CD4-positive, alpha-beta T cell (primary cell): Measurements from ENCODE around the gene DTNBP1. TPM values are rescaled to one million over a fixed set of nuclear protein-coding genes. Genes with fewer than 3 reads are reported as not detected.

Experiments used
- ATAC-seq: fragments of 200-7000 bp; cut with Tn5 transposase; one replicate; pipeline ENCODE4 v1.10.0; 2022; ENCODE audit warnings: mild to moderate bottlenecking; ENCODE audit not compliant: poor library complexity
- CTCF ChIA-PET: fragments of 350-600 bp; sonication (Branson Sonifier 250); formaldehyde crosslinking; loops from one replicate; lab custom pipeline; 2021; ENCODE audit warnings: antibody characterized with exemption, inconsistent platforms; lab: Charles Lee
- POLR2A ChIA-PET: fragments of 350-600 bp; sonication (Branson Sonifier 250); formaldehyde crosslinking; loops from one replicate; lab custom pipeline; 2021; ENCODE audit warnings: antibody characterized with exemption, inconsistent platforms; lab: Charles Lee
- DNase-seq, 14 experiments: peaks; one replicate each; pipeline ENCODE4 v3.0.0-alpha.2; 2013 to 2020; ENCODE audit warnings: mixed read lengths in 2 of 14
- H3K27ac ChIP-seq, 2 donors: one replicate each; pipeline versions ENCODE4 v1.5.1 to v1.7.0; 2013; ENCODE audit warnings: low read length in 2 of 2, low read depth in 1 of 2, mild to moderate bottlenecking in 1 of 2
- H3K27me3 ChIP-seq, 2 experiments: 1 replicate in 1 of 2; 2 replicates in 1 of 2; pipeline versions ENCODE4 v1.6.1 to v1.7.0; 2013; ENCODE audit warnings: low read length in 2 of 2, control low read depth in 1 of 2, mild to moderate bottlenecking in 1 of 2, moderate library complexity in 1 of 2; ENCODE audit not compliant: insufficient read depth in 2 of 2, control insufficient read depth in 1 of 2
- H3K36me3 ChIP-seq: one replicate; pipeline ENCODE4 v1.6.1; 2013; ENCODE audit warnings: low read length, control low read depth; ENCODE audit not compliant: insufficient read depth
- H3K4me1 ChIP-seq: one replicate; pipeline ENCODE4 v1.6.1; 2013; ENCODE audit warnings: low read length, control low read depth; ENCODE audit not compliant: insufficient read depth
- H3K4me3 ChIP-seq: one replicate; pipeline ENCODE4 v1.5.1; 2013; ENCODE audit warnings: mild to moderate bottlenecking, low read length, moderate library complexity
- H3K9me3 ChIP-seq, 2 experiments: 1 replicate in 1 of 2; 2 replicates in 1 of 2; pipeline versions ENCODE4 v1.6.1 to v1.7.0; 2013; ENCODE audit warnings: low read length in 2 of 2, mild to moderate bottlenecking in 2 of 2, control low read depth in 1 of 2, moderate library complexity in 1 of 2; ENCODE audit not compliant: control insufficient read depth in 1 of 2, insufficient read depth in 1 of 2
- H3K27ac Mint-ChIP-seq: one replicate; pipeline ENCODE4 v1.8.0; 2020; ENCODE audit warnings: mixed read lengths
- H3K27me3 Mint-ChIP-seq: one replicate; pipeline ENCODE4 v1.8.0; 2021; ENCODE audit warnings: mixed read lengths
- H3K36me3 Mint-ChIP-seq: one replicate; pipeline ENCODE4 v1.8.0; 2021; ENCODE audit warnings: low read depth, mixed read lengths
- H3K4me1 Mint-ChIP-seq: one replicate; pipeline ENCODE4 v1.8.0; 2021; ENCODE audit warnings: low read depth, mixed read lengths
- H3K4me3 Mint-ChIP-seq: one replicate; pipeline ENCODE4 v1.8.0; 2020; ENCODE audit warnings: mild to moderate bottlenecking, mixed read lengths
- H3K9me3 Mint-ChIP-seq: one replicate; pipeline ENCODE4 v1.8.0; 2020; ENCODE audit warnings: mixed read lengths
- CTCF ChIP-seq: fragments of 200-600 bp; IDR thresholded peaks from one replicate; pipeline ENCODE4 v1.8.0; 2022; ENCODE audit warnings: antibody characterized with exemption, mild to moderate bottlenecking
- intact Hi-C, 2 experiments: fragments of 100-400 bp; cut with DNase I in 1 of 2; cut with micrococcal nuclease in 1 of 2; formaldehyde crosslinking; loops; one replicate each; pipeline versions ENCODE4 v1.15.1 to v1.9.0; 2023 to 2025; cut with DNase I, micrococcal nuclease
- total RNA-seq, 174 experiments: library from RNA in 2 of 174; stranded (reverse) in 2 of 174; gene quantifications; one replicate each; pipeline ENCODE4 v1.2.3 and lab custom pipeline; 2021 to 2026

The DTNBP1 gene
- total RNA-seq, 2 experiments from 2014 or later, result 14.5 to 14.7 TPM

GRCh38 chr6:15618685-15619084 lies 44.1 kb downstream of the DTNBP1 start:
- H3K9me3 Mint-ChIP-seq, result no peaks in the 10 kb centered on the region
- no peak for ATAC-seq
- peaks cover under 1% of the 10 kb centered on the region for H3K4me1 ChIP-seq
- H3K27me3 Mint-ChIP-seq, result no peaks in the 10 kb centered on the region
- H3K27me3 ChIP-seq, result no peaks in the 10 kb centered on the region
- H3K9me3 ChIP-seq, result no peaks in the 10 kb centered on the region
- H3K27ac ChIP-seq, result no peak overlapping the region
- DNase-seq, result no peak
- no peak overlapping the region for H3K4me3 Mint-ChIP-seq
- H3K36me3 ChIP-seq, result peaks cover 17% of the 10 kb centered on the region
- H3K36me3 Mint-ChIP-seq, result peaks cover 37% of the 10 kb centered on the region
- ChIA-PET CTCF (interaction anchor here (1.1 kb wide), 1 partner anchor 12 kb away, joined by 3 read pairs; no protein-coding TSS in a partner anchor), POLR2A (no interaction called here)
- H3K27ac Mint-ChIP-seq, result no peak overlapping the region
- no peak for TF ChIP-seq CTCF
- peaks cover 54% of the 10 kb centered on the region for H3K4me1 Mint-ChIP-seq
- H3K4me3 ChIP-seq, result no peak overlapping the region
- intact Hi-C loops, result no loop called here

GRCh38 chr6:15616261-15616660 lies 46.6 kb downstream of the DTNBP1 start:
- TF ChIP-seq CTCF, result no peak
- Mint-ChIP-seq H3K4me1 (peaks cover 58% of the 10 kb centered on the region), H3K36me3 (peaks cover 49% of the 10 kb centered on the region), H3K9me3 (no peaks in the 10 kb centered on the region), H3K4me3 (no peak overlapping the region), H3K27ac (no peak overlapping the region), H3K27me3 (no peaks in the 10 kb centered on the region)
- Histone ChIP-seq H3K4me3 (no peak overlapping the region), H3K27ac (no peak overlapping the region), H3K9me3 (no peaks in the 10 kb centered on the region), H3K36me3 (peaks cover 22% of the 10 kb centered on the region), H3K4me1 (no peaks in the 10 kb centered on the region), H3K27me3 (no peaks in the 10 kb centered on the region)
- POLR2A ChIA-PET, result no interaction called here
- ATAC-seq (no peak), DNase-seq (no peak)
- CTCF ChIA-PET, result no interaction called here
- intact Hi-C loops, result no loop called here

GRCh38 chr6:15615802-15616201 lies 47.0 kb downstream of the DTNBP1 start:
- H3K27me3 ChIP-seq, result no peaks in the 10 kb centered on the region
- no peak overlapping the region for H3K27ac Mint-ChIP-seq
- intact Hi-C loops, result no loop called here
- no peak for TF ChIP-seq CTCF
- POLR2A ChIA-PET, result no interaction called here
- no peak overlapping the region for H3K4me3 ChIP-seq
- no peaks in the 10 kb centered on the region for H3K27me3 Mint-ChIP-seq
- no peak overlapping the region for H3K4me3 Mint-ChIP-seq
- no peak for DNase-seq
- peaks cover 54% of the 10 kb centered on the region for H3K4me1 Mint-ChIP-seq
- ATAC-seq, result no peak
- H3K36me3 ChIP-seq, result peaks cover 25% of the 10 kb centered on the region
- CTCF ChIA-PET, result no interaction called here
- H3K36me3 Mint-ChIP-seq, result peaks cover 53% of the 10 kb centered on the region
- H3K9me3 ChIP-seq, result no peaks in the 10 kb centered on the region
- H3K27ac ChIP-seq, result no peak overlapping the region
- no peaks in the 10 kb centered on the region for H3K9me3 Mint-ChIP-seq
- H3K4me1 ChIP-seq, result no peaks in the 10 kb centered on the region
